CD4-positive, alpha-beta T cell treated with Interleukin-12 subunit alpha and Interleukin-12 subunit beta, for 1 hour (primary cell): ENCODE data around the gene CFTR.
"Not testable (repeated sequence)": the region's sequence is repeated elsewhere in the genome, so short reads cannot be mapped to it uniquely, and the experiment has no call there.

Experiments
- DNase-seq: peaks from one replicate; pipeline ENCODE4 v3.0.0-alpha.2; 2020

The CFTR gene

GRCh38 chr7:117479225-117480054, at the start of gene CFTR:
Gene CFTR (plus strand): TSS chr7:117480025. CDS start chr7:117480095, 70 bp downstream.
- no peak for DNase-seq

GRCh38 chr7:117435475-117436043, 44.3 kb upstream of the CFTR start:
- no peak for DNase-seq

- no peak for DNase-seq
These were observed 35.2 kb upstream of the CFTR start for GRCh38 chr7:117444646-117445045.

- no peak for DNase-seq
These were observed 34.6 kb upstream of the CFTR start for GRCh38 chr7:117445206-117445605.

- DNase-seq = no peak
These were observed 33.5 kb upstream of the CFTR start for GRCh38 chr7:117446220-117446815.

- DNase-seq = no peak
These were observed 31.2 kb upstream of the CFTR start for GRCh38 chr7:117448655-117449054.

- DNase-seq = peak; percentile 0
These were observed 20.7 kb upstream of the CFTR start for GRCh38 chr7:117458977-117459583.

GRCh38 chr7:117459735-117460134, 20.1 kb upstream of the CFTR start:
- no peak for DNase-seq

GRCh38 chr7:117460815-117461214, 19.0 kb upstream of the CFTR start:
- DNase-seq = not testable (repeated sequence)

- no peak for DNase-seq
These were observed 11.7 kb upstream of the CFTR start for GRCh38 chr7:117468174-117468573.

GRCh38 chr7:117470777-117471176, 9.0 kb upstream of the CFTR start:
- no peak for DNase-seq

- DNase-seq = no peak
These were observed 7.5 kb upstream of the CFTR start for GRCh38 chr7:117472335-117472734.

GRCh38 chr7:117476557-117477215, 3.1 kb upstream of the CFTR start:
- DNase-seq = no peak

GRCh38 chr7:117478836-117479224, 995 bp upstream of the CFTR start:
- DNase-seq = no peak

GRCh38 chr7:117480055-117480362, 184 bp downstream of the CFTR start:
- DNase-seq = no peak

- DNase-seq = no peak
These were observed 1.2 kb downstream of the CFTR start for GRCh38 chr7:117480978-117481377.

GRCh38 chr7:117485118-117485620, 5.3 kb downstream of the CFTR start:
- no peak for DNase-seq

GRCh38 chr7:117489016-117489415, 9.2 kb downstream of the CFTR start:
- no peak for DNase-seq

GRCh38 chr7:117489430-117489829, 9.6 kb downstream of the CFTR start:
- no peak for DNase-seq

- no peak for DNase-seq
These were observed 10.1 kb downstream of the CFTR start for GRCh38 chr7:117489911-117490310.

GRCh38 chr7:117492649-117493048, 12.8 kb downstream of the CFTR start:
- no peak for DNase-seq

- DNase-seq = no peak
These were observed 13.6 kb downstream of the CFTR start for GRCh38 chr7:117493460-117493859.

GRCh38 chr7:117495308-117495707, 15.5 kb downstream of the CFTR start:
- DNase-seq = no peak
